ENCODE results near the gene ZBTB43. TPM values are rescaled to one million over a fixed set of nuclear protein-coding genes. Genes with fewer than 3 reads are reported as not detected.

ZBTB43 gene
- total and polyA plus RNA-seq, 4 donors = 2.6 to 7.1 (median 5.0) TPM

- H3K9ac ChIP-seq (ENCODE audit: low read depth in 1 of 2, low read length in 2 of 2) = no peak overlapping the region
- no peak for DNase-seq (ENCODE audit: low spot score)
- peaks cover 9 to 16% (median 11%) of the 10 kb centered on the region in 4 donors for H3K4me1 ChIP-seq (ENCODE audit: control insufficient read depth in 4 of 4, insufficient read depth in 4 of 4, low read length in 3 of 4)
- no peak overlapping the region for H3K27ac ChIP-seq (ENCODE audit: low read depth in 1 of 2, low read length in 2 of 2)
- H3K4me3 ChIP-seq (ENCODE audit: low read depth in 1 of 3, low read length in 3 of 3) = no peak overlapping the region
- peaks cover 2 to 16% (median 6%) of the 10 kb centered on the region in 4 donors for H3K36me3 ChIP-seq (ENCODE audit: control insufficient read depth in 4 of 4, insufficient read depth in 3 of 4, low read depth in 1 of 4, low read length in 3 of 4)
- WGBS = 84% methylated on average over 1 of the region's 1 CpG
- no peak for TF ChIP-seq GABPA (IDR thresholded peaks at IDR 0.05 in 1 of 2, conservative IDR thresholded peaks at IDR 0.05 in 1 of 2)
- no peak for TF ChIP-seq YY1 (IDR thresholded peaks at IDR 0.05)
- no peak for TF ChIP-seq JUND (IDR thresholded peaks at IDR 0.05)
- TF ChIP-seq FOXA2 (IDR thresholded peaks at IDR 0.05) = no peak
- TF ChIP-seq SP1 (IDR thresholded peaks at IDR 0.05) = no peak
- no peak for TF ChIP-seq HNF4A (conservative IDR thresholded peaks at IDR 0.05)
- TF ChIP-seq ATF3 (IDR thresholded peaks at IDR 0.05) = no peak
- TF ChIP-seq NR2F2 (IDR thresholded peaks at IDR 0.05) = no peak
- TF ChIP-seq RAD21 (IDR thresholded peaks at IDR 0.05) = no peak
- TF ChIP-seq FOXA1 (IDR thresholded peaks at IDR 0.05) = no peak
- TF ChIP-seq REST (IDR thresholded peaks at IDR 0.05) = no peak
- TF ChIP-seq TAF1 (conservative IDR thresholded peaks at IDR 0.05) = no peak
- TF ChIP-seq MAX (IDR thresholded peaks at IDR 0.05) = no peak
- H3K27me3 ChIP-seq (ENCODE audit: control insufficient read depth in 4 of 4, insufficient read depth in 4 of 4, low read length in 3 of 4) = no peaks in the 10 kb centered on the region
- H3K9me3 ChIP-seq (ENCODE audit: control insufficient read depth in 4 of 4, low read length in 3 of 4) = peaks cover 0 to 9% (median 4%) of the 10 kb centered on the region in 4 donors
These were observed 14.6 kb downstream of the ZBTB43 start for GRCh38 chr9:126819482-126819881.

- Histone ChIP-seq H3K27ac (ENCODE audit: low read depth in 1 of 2, low read length in 2 of 2) (no peak overlapping the region), H3K4me3 (ENCODE audit: low read depth in 1 of 3, low read length in 3 of 3) (no peak overlapping the region), H3K36me3 (ENCODE audit: control insufficient read depth in 4 of 4, insufficient read depth in 3 of 4, low read depth in 1 of 4, low read length in 3 of 4) (peaks cover 2 to 10% (median 6%) of the 10 kb centered on the region in 4 donors), H3K9ac (ENCODE audit: low read depth in 1 of 2, low read length in 2 of 2) (no peak overlapping the region), H3K27me3 (ENCODE audit: control insufficient read depth in 4 of 4, insufficient read depth in 4 of 4, low read length in 3 of 4) (no peaks in the 10 kb centered on the region), H3K9me3 (ENCODE audit: control insufficient read depth in 4 of 4, low read length in 3 of 4) (peaks cover 0 to 9% (median 4%) of the 10 kb centered on the region in 4 donors), H3K4me1 (ENCODE audit: control insufficient read depth in 4 of 4, insufficient read depth in 4 of 4, low read length in 3 of 4) (peaks cover 9 to 19% (median 11%) of the 10 kb centered on the region in 4 donors)
- no peak for DNase-seq (ENCODE audit: low spot score)
- TF ChIP-seq TAF1 (conservative IDR thresholded peaks at IDR 0.05) (no peak), HNF4A (conservative IDR thresholded peaks at IDR 0.05) (peak in 1 of 2 donors; percentile 14), RXRA (IDR thresholded peaks at IDR 0.05) (peak in 1 of 2 donors; percentile 26)
- WGBS = 32% methylated on average over 2 of the region's 2 CpGs
These were observed 17.4 kb downstream of the ZBTB43 start for GRCh38 chr9:126822278-126822677.

- Histone ChIP-seq H3K27me3 (ENCODE audit: control insufficient read depth in 4 of 4, insufficient read depth in 4 of 4, low read length in 3 of 4) (no peaks in the 10 kb centered on the region), H3K9me3 (ENCODE audit: control insufficient read depth in 4 of 4, low read length in 3 of 4) (peaks cover 0 to 9% (median 4%) of the 10 kb centered on the region in 4 donors), H3K4me1 (ENCODE audit: control insufficient read depth in 4 of 4, insufficient read depth in 4 of 4, low read length in 3 of 4) (peaks cover 9 to 20% (median 11%) of the 10 kb centered on the region in 4 donors), H3K4me3 (ENCODE audit: low read depth in 1 of 3, low read length in 3 of 3) (no peak overlapping the region), H3K36me3 (ENCODE audit: control insufficient read depth in 4 of 4, insufficient read depth in 3 of 4, low read depth in 1 of 4, low read length in 3 of 4) (peaks cover 3 to 10% (median 7%) of the 10 kb centered on the region in 4 donors), H3K9ac (ENCODE audit: low read depth in 1 of 2, low read length in 2 of 2) (no peak overlapping the region), H3K27ac (ENCODE audit: low read depth in 1 of 2, low read length in 2 of 2) (no peak overlapping the region)
- DNase-seq (ENCODE audit: low spot score) = no peak
- 94% methylated on average over 1 of the region's 1 CpG for WGBS
- TF ChIP-seq YY1 (IDR thresholded peaks at IDR 0.05) (no peak), ATF3 (IDR thresholded peaks at IDR 0.05) (no peak), ZBTB33 (IDR thresholded peaks at IDR 0.05) (no peak), JUND (IDR thresholded peaks at IDR 0.05) (no peak), RAD21 (IDR thresholded peaks at IDR 0.05) (no peak), GABPA (IDR thresholded peaks at IDR 0.05 in 1 of 2, conservative IDR thresholded peaks at IDR 0.05 in 1 of 2) (no peak), NR2F2 (IDR thresholded peaks at IDR 0.05) (no peak), RXRA (IDR thresholded peaks at IDR 0.05) (no peak), FOXA1 (IDR thresholded peaks at IDR 0.05) (no peak), SP1 (IDR thresholded peaks at IDR 0.05) (no peak), CTCF (IDR thresholded peaks at IDR 0.05; ENCODE audit: low read depth, low read length, missing input control) (no peak), HNF4A (conservative IDR thresholded peaks at IDR 0.05) (no peak), TAF1 (conservative IDR thresholded peaks at IDR 0.05) (no peak), HNF4G (IDR thresholded peaks at IDR 0.05) (no peak)
These were observed 18.0 kb downstream of the ZBTB43 start for GRCh38 chr9:126822873-126823272.
